ENCODE measurements around the gene C2CD3.
"Not testable (repeated sequence)": the region's sequence is repeated elsewhere in the genome, so short reads cannot be mapped to it uniquely, and the experiment has no call there.

The C2CD3 gene

GRCh38 chr11:74168838-74169237 is 2.0 kb downstream of the C2CD3 start:
- in situ Hi-C loops (cut with HindIII; ENCODE audit: low sequenced_read_pairs), result no loop called here

GRCh38 chr11:74162681-74163467 is 7.9 kb downstream of the C2CD3 start:
- in situ Hi-C loops (cut with HindIII; ENCODE audit: low sequenced_read_pairs), result no loop called here

GRCh38 chr11:74159642-74160041 is 11.2 kb downstream of the C2CD3 start:
- in situ Hi-C loops (cut with HindIII; ENCODE audit: low sequenced_read_pairs), result no loop called here

GRCh38 chr11:74157169-74157568 is 13.6 kb downstream of the C2CD3 start:
- in situ Hi-C loops (cut with HindIII; ENCODE audit: low sequenced_read_pairs), result no loop called here

GRCh38 chr11:74154620-74155281 is 16.1 kb downstream of the C2CD3 start:
- in situ Hi-C loops (cut with HindIII; ENCODE audit: low sequenced_read_pairs), result no loop called here

GRCh38 chr11:74153224-74153623 is 17.6 kb downstream of the C2CD3 start:
- in situ Hi-C loops (cut with HindIII; ENCODE audit: low sequenced_read_pairs), result no loop called here

GRCh38 chr11:74147199-74147929 is 23.4 kb downstream of the C2CD3 start:
- in situ Hi-C loops (cut with HindIII; ENCODE audit: low sequenced_read_pairs), result no loop called here

GRCh38 chr11:74144592-74144991 is 26.2 kb downstream of the C2CD3 start:
- in situ Hi-C loops (cut with HindIII; ENCODE audit: low sequenced_read_pairs), result no loop called here

- in situ Hi-C loops (cut with HindIII; ENCODE audit: low sequenced_read_pairs), result no loop called here
Measured at GRCh38 chr11:74142624-74143023, 28.2 kb downstream of the C2CD3 start.

GRCh38 chr11:74141908-74142307 is 28.9 kb downstream of the C2CD3 start:
- in situ Hi-C loops (cut with HindIII; ENCODE audit: low sequenced_read_pairs), result no loop called here

GRCh38 chr11:74141241-74141695 is 29.5 kb downstream of the C2CD3 start:
- in situ Hi-C loops (cut with HindIII; ENCODE audit: low sequenced_read_pairs), result no loop called here

- in situ Hi-C loops (cut with HindIII; ENCODE audit: low sequenced_read_pairs), result not testable (repeated sequence)
Measured at GRCh38 chr11:74139919-74140431, 30.8 kb downstream of the C2CD3 start.

GRCh38 chr11:74139151-74139918 is 31.5 kb downstream of the C2CD3 start:
- in situ Hi-C loops (cut with HindIII; ENCODE audit: low sequenced_read_pairs), result no loop called here

- in situ Hi-C loops (cut with HindIII; ENCODE audit: low sequenced_read_pairs), result no loop called here
Measured at GRCh38 chr11:74138572-74138971, 32.2 kb downstream of the C2CD3 start.

- in situ Hi-C loops (cut with HindIII; ENCODE audit: low sequenced_read_pairs), result no loop called here
Measured at GRCh38 chr11:74138021-74138420, 32.8 kb downstream of the C2CD3 start.

- in situ Hi-C loops (cut with HindIII; ENCODE audit: low sequenced_read_pairs), result no loop called here
Measured at GRCh38 chr11:74135127-74135840, 35.5 kb downstream of the C2CD3 start.

- in situ Hi-C loops (cut with HindIII; ENCODE audit: low sequenced_read_pairs), result no loop called here
Measured at GRCh38 chr11:74134661-74135060, 36.1 kb downstream of the C2CD3 start.

GRCh38 chr11:74133436-74133835 is 37.4 kb downstream of the C2CD3 start:
- in situ Hi-C loops (cut with HindIII; ENCODE audit: low sequenced_read_pairs), result no loop called here

GRCh38 chr11:74132833-74133232 is 38.0 kb downstream of the C2CD3 start:
- in situ Hi-C loops (cut with HindIII; ENCODE audit: low sequenced_read_pairs), result no loop called here

GRCh38 chr11:74129121-74129520 is 41.7 kb downstream of the C2CD3 start:
- in situ Hi-C loops (cut with HindIII; ENCODE audit: low sequenced_read_pairs), result not testable (repeated sequence)

All from DLD1 (cell line).